HepG2 (cell line): ENCODE results near the gene NPFFR1. TPM values are rescaled to one million over a fixed set of nuclear protein-coding genes. Genes with fewer than 3 reads are reported as not detected.

ENCODE experiments used
- ATAC-seq: fragments of 200-7000 bp; cut with Tn5 transposase; 3 replicates; pipeline ENCODE4 v1.9.1; 2020; ENCODE audit warnings: mild to moderate bottlenecking, moderate library complexity
- BruUV-seq: library from RNA; stranded (reverse); fragments of 400-500 nt; replicated peaks from 2 replicates; lab custom pipeline; 2021; lab: Mats Ljungman, UMichigan
- CTCF ChIA-PET: fragments of 300-600 bp; formaldehyde crosslinking; extraction: SDS; loops from one replicate; lab custom pipeline; 2021; ENCODE audit warnings: low total read pairs, inconsistent platforms, low intra/inter-chr PET ratio; lab: Yijun Ruan, JAX
- POLR2A ChIA-PET: fragments of 350-600 bp; sonication (Branson Sonifier 250); formaldehyde crosslinking; loops from one replicate; lab custom pipeline; 2020; ENCODE audit warnings: antibody characterized with exemption, inconsistent platforms; lab: Yijun Ruan, JAX
- DNase-seq: peaks from one replicate; pipeline ENCODE4 v3.0.0-alpha.2; 2015; ENCODE audit warnings: low spot score
- FAIRE-seq: peaks from 3 replicates; lab custom pipeline; 2011; peaks lifted over from hg19 to GRCh38; lab: Jason Lieb, UNC
- H2AFZ ChIP-seq: one replicate; pipeline ENCODE4 v1.6.1; 2011; ENCODE audit warnings: low read length, inconsistent platforms
- H3K27ac ChIP-seq: fragments of 300-600 bp; 3 replicates; pipeline ENCODE4 v1.8.0; 2011; ENCODE audit warnings: mixed run types, mild to moderate bottlenecking, mixed read lengths, low read length, inconsistent platforms; ENCODE audit not compliant: insufficient read depth; ENCODE audit errors: extremely low read length
- H3K27me3 ChIP-seq, 2 experiments: fragments of 200-600 bp in 1 of 2; 2 replicates in 1 of 2; 3 replicates in 1 of 2; pipeline versions ENCODE4 v1.6.0 to v1.8.0; 2011; ENCODE audit warnings: low read length in 2 of 2, mild to moderate bottlenecking in 2 of 2, moderate library complexity in 2 of 2, inconsistent platforms in 1 of 2; ENCODE audit not compliant: insufficient read depth in 2 of 2, control insufficient read depth in 1 of 2
- H3K36me3 ChIP-seq, 2 experiments: fragments of 200-600 bp in 1 of 2; replicated peaks in 1 of 2; 2 replicates in 1 of 2; 3 replicates in 1 of 2; pipeline versions ENCODE4 v1.5.1 to v1.8.0; 2011; ENCODE audit warnings: low read length in 2 of 2, inconsistent platforms in 1 of 2; ENCODE audit not compliant: insufficient read depth in 2 of 2, control insufficient read depth in 1 of 2
- H3K4me1 ChIP-seq: 2 replicates; pipeline ENCODE4 v1.5.1; 2012; ENCODE audit warnings: low read length, inconsistent platforms; ENCODE audit not compliant: insufficient read depth
- H3K4me2 ChIP-seq: 2 replicates; pipeline ENCODE4 v1.6.0; 2011; ENCODE audit warnings: low read depth, low read length, inconsistent platforms
- H3K4me3 ChIP-seq, 3 experiments: fragments of 200-600 bp in 1 of 3; sonication (generic), shearing (Covaris generic) in 1 of 3; replicated peaks in 1 of 3; 2 replicates each; pipeline ENCODE4 v1.5.1; 2011 to 2016; ENCODE audit warnings: low read length in 3 of 3, inconsistent platforms in 2 of 3, low read depth in 2 of 3, mild to moderate bottlenecking in 2 of 3, control low read depth in 1 of 3, mixed read lengths in 1 of 3; ENCODE audit not compliant: insufficient read depth in 1 of 3
- H3K79me2 ChIP-seq: one replicate; pipeline ENCODE4 v1.6.1; 2011; ENCODE audit warnings: low read length, inconsistent platforms; ENCODE audit not compliant: insufficient read depth
- H3K9ac ChIP-seq: 2 replicates; pipeline ENCODE4 v1.6.0; 2011; ENCODE audit warnings: mild to moderate bottlenecking, low read depth, low read length, inconsistent platforms; ENCODE audit not compliant: insufficient read depth
- H3K9me3 ChIP-seq: 2 replicates; pipeline ENCODE4 v1.5.1; 2012; ENCODE audit warnings: mild to moderate bottlenecking, low read length
- H4K20me1 ChIP-seq: 2 replicates; pipeline ENCODE4 v1.6.0; 2011; ENCODE audit warnings: inconsistent platforms, mild to moderate bottlenecking, low read length, moderate library complexity; ENCODE audit not compliant: insufficient read depth
- GABPA ChIP-seq, 2 experiments: IDR thresholded peaks; 2 replicates each; pipeline ENCODE4 v1.6.1; 2011 to 2016; ENCODE audit warnings: low read depth in 2 of 2, low read length in 1 of 2, missing biosample characterization in 1 of 2, missing genetic modification characterization in 1 of 2
- GATA4 ChIP-seq: sonication (generic); IDR thresholded peaks from 2 replicates; pipeline ENCODE4 v1.6.1; 2016; ENCODE audit warnings: antibody characterized with exemption, low read depth, borderline replicate concordance
- HNRNPH1 ChIP-seq: fragments of 200-400 bp; formaldehyde crosslinking; optimal IDR thresholded peaks from 2 replicates; pipeline ENCODE3; 2017; ENCODE audit warnings: mild to moderate bottlenecking, low read depth, low read length
- MYC ChIP-seq: sonication (generic); formaldehyde crosslinking; IDR thresholded peaks from 2 replicates; pipeline ENCODE4 v1.9.0; 2021; ENCODE audit warnings: missing genetic modification reagents, borderline replicate concordance
- SATB2 ChIP-seq: sonication (generic); formaldehyde crosslinking; IDR thresholded peaks from 2 replicates; pipeline ENCODE4 v1.5.0; 2020; ENCODE audit warnings: missing genetic modification reagents
- STAG1 ChIP-seq: sonication (generic); formaldehyde crosslinking; IDR thresholded peaks from 2 replicates; pipeline ENCODE4 v1.4.0; 2020; ENCODE audit warnings: missing genetic modification reagents
- ZNF629 ChIP-seq: sonication (generic); formaldehyde crosslinking; conservative IDR thresholded peaks from 2 replicates; pipeline ENCODE4 v1.5.0; 2020; ENCODE audit warnings: missing genetic modification reagents
- WGBS: methylation state at CpG from one replicate; pipeline ENCODE4 v1.1.6; 2017; ENCODE audit warnings: low lambda C conversion rate; 5-methylcytosine and 5-hydroxymethylcytosine counted together
- in situ Hi-C: cut with HindIII; loops from 2 replicates; pipeline ENCODE4 v1.10.0; 2017; ENCODE audit warnings: low pct_unique_long_range_greater_than_20kb; ENCODE audit not compliant: extremely low pct_ligation_motif_present
- intact Hi-C: fragments of 100-400 bp; cut with micrococcal nuclease; formaldehyde crosslinking; loops from one replicate; pipeline ENCODE4 v1.10.0; 2022; ENCODE audit not compliant: unreplicated experiment
- polyA plus RNA-seq, 8 experiments: library from polyadenylated mRNA; depleted of rRNA in 3 of 8; stranded (reverse) in 7 of 8; unstranded in 1 of 8; fragments of >200 nt; fragmentation: Illumina TruSeq in 4 of 8; extraction: Trizol in 4 of 8; gene quantifications; 2 replicates each; pipeline versions ENCODE4 v1.2.1 to v1.2.3, GENCODE V29; 2011 to 2016; ENCODE audit warnings: low read depth in 4 of 8, missing spikeins in 1 of 8, mixed read lengths in 1 of 8; ENCODE audit not compliant: insufficient read depth in 1 of 8
- total RNA-seq, 5 experiments: library from RNA; depleted of rRNA; stranded (reverse); fragments of >200 nt; fragmentation: Illumina TruSeq; extraction: Trizol; gene quantifications; 2 replicates each; pipeline ENCODE4 v1.2.3, GENCODE V29; 2016; ENCODE audit warnings: low read depth in 1 of 5
- TF ChIP-seq, protein P1 (sequence below): IDR thresholded peaks from 2 replicates; pipeline ENCODE4 v1.4.0; 2020; ENCODE audit warnings: mild to moderate bottlenecking, missing genetic modification reagents
- TF ChIP-seq, protein P2 (sequence below): sonication (generic); formaldehyde crosslinking; IDR thresholded peaks from 2 replicates; pipeline ENCODE4 v1.4.0; 2020; ENCODE audit warnings: missing genetic modification reagents
- TF ChIP-seq, protein P3 (sequence below): sonication (generic); formaldehyde crosslinking; IDR thresholded peaks from 2 replicates; pipeline ENCODE4 v1.5.0; 2020; ENCODE audit warnings: mild to moderate bottlenecking, missing genetic modification reagents, moderate library complexity
- TF ChIP-seq, protein P4 (sequence below): sonication (generic); formaldehyde crosslinking; IDR thresholded peaks from 2 replicates; pipeline ENCODE4 v1.4.0; 2020; ENCODE audit warnings: missing genetic modification reagents

Gene NPFFR1
- total and polyA plus RNA-seq, 2 of the 13 experiments (the other 11 are each of a cell fraction or from before 2014, with no cell fraction given): under 0.01 TPM; not detected in 1

DNA sequence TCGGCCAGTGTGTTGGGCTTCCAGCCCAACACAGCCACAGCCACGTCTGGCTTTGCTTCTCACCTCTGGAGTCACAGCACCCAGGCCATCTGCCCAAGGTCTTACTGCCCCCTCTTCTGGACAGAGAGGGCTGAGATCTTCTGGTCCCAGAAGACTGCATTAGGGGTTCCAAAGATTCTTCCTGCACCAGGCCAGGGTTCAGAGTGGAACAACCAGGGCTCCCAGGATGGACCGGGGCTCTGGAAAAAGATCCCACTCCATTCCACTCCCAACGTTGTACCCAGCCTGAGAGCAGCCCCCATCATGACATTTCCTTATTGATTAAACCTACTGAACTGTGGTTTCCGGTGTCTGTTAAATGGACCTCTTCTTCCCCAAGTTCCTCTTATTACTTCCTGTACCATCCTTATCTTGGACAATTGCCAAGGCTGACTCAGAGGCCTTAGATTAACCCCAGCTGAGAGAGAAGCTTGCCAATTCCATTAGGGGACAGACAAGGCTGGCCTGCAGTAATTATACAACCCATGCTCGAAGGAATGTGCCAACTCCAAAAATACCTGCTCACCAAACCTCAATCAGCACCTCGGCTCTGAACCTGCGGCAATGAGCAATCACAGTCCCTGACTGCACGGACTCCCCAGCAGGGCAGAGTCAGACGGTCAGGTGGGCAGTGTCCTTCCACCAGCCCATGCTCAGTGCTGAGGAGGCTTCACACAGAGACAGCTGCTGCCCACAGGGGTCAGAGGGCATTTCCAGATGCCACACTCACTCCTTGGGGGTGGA, 47.9 kb upstream of the NPFFR1 start:
- Histone ChIP-seq H3K27ac (peak overlapping the region; percentile 42), H3K27me3 (no peaks in the 10 kb centered on the region), H3K79me2 (no peaks in the 10 kb centered on the region), H2AFZ (no peak overlapping the region), H4K20me1 (no peaks in the 10 kb centered on the region), H3K9me3 (0 out of 2 replicates have a peak, but pooled peaks cover 10% of the 10 kb centered on the region), H3K4me2 (peak overlapping the region; percentile 63), H3K4me3 (peak overlapping the region in 1 of 3 experiments; percentile 37; a peak in 2 of 6 replicates), H3K4me1 (peaks cover 20% of the 10 kb centered on the region), H3K36me3 (no peaks in the 10 kb centered on the region), H3K9ac (no peak overlapping the region)
- FAIRE-seq (peak; percentile 82), ATAC-seq (peak; percentile 80), DNase-seq (peak; percentile 84)
- in situ Hi-C loops: no loop called here
- intact Hi-C loops: loop anchor here (1.0 kb wide), 1 partner anchor 110 kb away; no protein-coding TSS in a partner anchor
- CTCF ChIA-PET: interaction anchor here (1.3 to 1.4 kb wide), 2 partner anchors 33 to 110 kb away, joined by 3 read pairs; no protein-coding TSS in a partner anchor
- POLR2A ChIA-PET: interaction anchor here (0.7 to 1.9 kb wide), 6 partner anchors 8 to 185 kb away, joined by 3 to 11 read pairs (median 4); partner anchors contain the start of gene TYSND1
- WGBS: 29% methylated on average over 9 of the region's 10 CpGs
- no TSS peak for BruUV-seq
- TF ChIP-seq STAG1 (peak; percentile 65), MYC (CRISPR knock-in tag) (peak; percentile 16; the same call in 1 of the 2 replicates), ZNF629 (CRISPR knock-in tag) (0 out of 2 replicates have a peak, but pooled peaks have one; percentile 50), SATB2 (CRISPR knock-in tag) (no peak), GABPA (IDR thresholded peaks at IDR 0.05; ENCODE audit: low read depth, low read length) (no peak), GABPA (CRISPR knock-in tag; IDR thresholded peaks at IDR 0.05; ENCODE audit: low read depth) (peak; percentile 81), HNRNPH1 (no peak), GATA4 (no peak)
- TF ChIP-seq, protein P1, sequence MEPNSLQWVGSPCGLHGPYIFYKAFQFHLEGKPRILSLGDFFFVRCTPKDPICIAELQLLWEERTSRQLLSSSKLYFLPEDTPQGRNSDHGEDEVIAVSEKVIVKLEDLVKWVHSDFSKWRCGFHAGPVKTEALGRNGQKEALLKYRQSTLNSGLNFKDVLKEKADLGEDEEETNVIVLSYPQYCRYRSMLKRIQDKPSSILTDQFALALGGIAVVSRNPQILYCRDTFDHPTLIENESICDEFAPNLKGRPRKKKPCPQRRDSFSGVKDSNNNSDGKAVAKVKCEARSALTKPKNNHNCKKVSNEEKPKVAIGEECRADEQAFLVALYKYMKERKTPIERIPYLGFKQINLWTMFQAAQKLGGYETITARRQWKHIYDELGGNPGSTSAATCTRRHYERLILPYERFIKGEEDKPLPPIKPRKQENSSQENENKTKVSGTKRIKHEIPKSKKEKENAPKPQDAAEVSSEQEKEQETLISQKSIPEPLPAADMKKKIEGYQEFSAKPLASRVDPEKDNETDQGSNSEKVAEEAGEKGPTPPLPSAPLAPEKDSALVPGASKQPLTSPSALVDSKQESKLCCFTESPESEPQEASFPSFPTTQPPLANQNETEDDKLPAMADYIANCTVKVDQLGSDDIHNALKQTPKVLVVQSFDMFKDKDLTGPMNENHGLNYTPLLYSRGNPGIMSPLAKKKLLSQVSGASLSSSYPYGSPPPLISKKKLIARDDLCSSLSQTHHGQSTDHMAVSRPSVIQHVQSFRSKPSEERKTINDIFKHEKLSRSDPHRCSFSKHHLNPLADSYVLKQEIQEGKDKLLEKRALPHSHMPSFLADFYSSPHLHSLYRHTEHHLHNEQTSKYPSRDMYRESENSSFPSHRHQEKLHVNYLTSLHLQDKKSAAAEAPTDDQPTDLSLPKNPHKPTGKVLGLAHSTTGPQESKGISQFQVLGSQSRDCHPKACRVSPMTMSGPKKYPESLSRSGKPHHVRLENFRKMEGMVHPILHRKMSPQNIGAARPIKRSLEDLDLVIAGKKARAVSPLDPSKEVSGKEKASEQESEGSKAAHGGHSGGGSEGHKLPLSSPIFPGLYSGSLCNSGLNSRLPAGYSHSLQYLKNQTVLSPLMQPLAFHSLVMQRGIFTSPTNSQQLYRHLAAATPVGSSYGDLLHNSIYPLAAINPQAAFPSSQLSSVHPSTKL (CRISPR knock-in tag): peak; percentile 21; the same call in 1 of the 2 replicates
- TF ChIP-seq, protein P2, sequence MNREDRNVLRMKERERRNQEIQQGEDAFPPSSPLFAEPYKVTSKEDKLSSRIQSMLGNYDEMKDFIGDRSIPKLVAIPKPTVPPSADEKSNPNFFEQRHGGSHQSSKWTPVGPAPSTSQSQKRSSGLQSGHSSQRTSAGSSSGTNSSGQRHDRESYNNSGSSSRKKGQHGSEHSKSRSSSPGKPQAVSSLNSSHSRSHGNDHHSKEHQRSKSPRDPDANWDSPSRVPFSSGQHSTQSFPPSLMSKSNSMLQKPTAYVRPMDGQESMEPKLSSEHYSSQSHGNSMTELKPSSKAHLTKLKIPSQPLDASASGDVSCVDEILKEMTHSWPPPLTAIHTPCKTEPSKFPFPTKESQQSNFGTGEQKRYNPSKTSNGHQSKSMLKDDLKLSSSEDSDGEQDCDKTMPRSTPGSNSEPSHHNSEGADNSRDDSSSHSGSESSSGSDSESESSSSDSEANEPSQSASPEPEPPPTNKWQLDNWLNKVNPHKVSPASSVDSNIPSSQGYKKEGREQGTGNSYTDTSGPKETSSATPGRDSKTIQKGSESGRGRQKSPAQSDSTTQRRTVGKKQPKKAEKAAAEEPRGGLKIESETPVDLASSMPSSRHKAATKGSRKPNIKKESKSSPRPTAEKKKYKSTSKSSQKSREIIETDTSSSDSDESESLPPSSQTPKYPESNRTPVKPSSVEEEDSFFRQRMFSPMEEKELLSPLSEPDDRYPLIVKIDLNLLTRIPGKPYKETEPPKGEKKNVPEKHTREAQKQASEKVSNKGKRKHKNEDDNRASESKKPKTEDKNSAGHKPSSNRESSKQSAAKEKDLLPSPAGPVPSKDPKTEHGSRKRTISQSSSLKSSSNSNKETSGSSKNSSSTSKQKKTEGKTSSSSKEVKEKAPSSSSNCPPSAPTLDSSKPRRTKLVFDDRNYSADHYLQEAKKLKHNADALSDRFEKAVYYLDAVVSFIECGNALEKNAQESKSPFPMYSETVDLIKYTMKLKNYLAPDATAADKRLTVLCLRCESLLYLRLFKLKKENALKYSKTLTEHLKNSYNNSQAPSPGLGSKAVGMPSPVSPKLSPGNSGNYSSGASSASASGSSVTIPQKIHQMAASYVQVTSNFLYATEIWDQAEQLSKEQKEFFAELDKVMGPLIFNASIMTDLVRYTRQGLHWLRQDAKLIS (CRISPR knock-in tag): no peak
- TF ChIP-seq, protein P3, sequence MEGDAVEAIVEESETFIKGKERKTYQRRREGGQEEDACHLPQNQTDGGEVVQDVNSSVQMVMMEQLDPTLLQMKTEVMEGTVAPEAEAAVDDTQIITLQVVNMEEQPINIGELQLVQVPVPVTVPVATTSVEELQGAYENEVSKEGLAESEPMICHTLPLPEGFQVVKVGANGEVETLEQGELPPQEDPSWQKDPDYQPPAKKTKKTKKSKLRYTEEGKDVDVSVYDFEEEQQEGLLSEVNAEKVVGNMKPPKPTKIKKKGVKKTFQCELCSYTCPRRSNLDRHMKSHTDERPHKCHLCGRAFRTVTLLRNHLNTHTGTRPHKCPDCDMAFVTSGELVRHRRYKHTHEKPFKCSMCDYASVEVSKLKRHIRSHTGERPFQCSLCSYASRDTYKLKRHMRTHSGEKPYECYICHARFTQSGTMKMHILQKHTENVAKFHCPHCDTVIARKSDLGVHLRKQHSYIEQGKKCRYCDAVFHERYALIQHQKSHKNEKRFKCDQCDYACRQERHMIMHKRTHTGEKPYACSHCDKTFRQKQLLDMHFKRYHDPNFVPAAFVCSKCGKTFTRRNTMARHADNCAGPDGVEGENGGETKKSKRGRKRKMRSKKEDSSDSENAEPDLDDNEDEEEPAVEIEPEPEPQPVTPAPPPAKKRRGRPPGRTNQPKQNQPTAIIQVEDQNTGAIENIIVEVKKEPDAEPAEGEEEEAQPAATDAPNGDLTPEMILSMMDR (CRISPR knock-in tag): peak; percentile 70
- TF ChIP-seq, protein P4, sequence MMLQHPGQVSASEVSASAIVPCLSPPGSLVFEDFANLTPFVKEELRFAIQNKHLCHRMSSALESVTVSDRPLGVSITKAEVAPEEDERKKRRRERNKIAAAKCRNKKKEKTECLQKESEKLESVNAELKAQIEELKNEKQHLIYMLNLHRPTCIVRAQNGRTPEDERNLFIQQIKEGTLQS (CRISPR knock-in tag): 0 out of 2 replicates have a peak, but pooled peaks have one; percentile 9
